NCI-H2171 (cell line): ENCODE data around the gene AXIN2.
A peak's percentile ranks its signal among the peaks of the same experiment; 100 is the strongest.

Experiments used
- DNase-seq: peaks from one replicate; lab custom pipeline; 2025; lab: John Stamatoyannopoulos, UW

Gene AXIN2

DNA sequence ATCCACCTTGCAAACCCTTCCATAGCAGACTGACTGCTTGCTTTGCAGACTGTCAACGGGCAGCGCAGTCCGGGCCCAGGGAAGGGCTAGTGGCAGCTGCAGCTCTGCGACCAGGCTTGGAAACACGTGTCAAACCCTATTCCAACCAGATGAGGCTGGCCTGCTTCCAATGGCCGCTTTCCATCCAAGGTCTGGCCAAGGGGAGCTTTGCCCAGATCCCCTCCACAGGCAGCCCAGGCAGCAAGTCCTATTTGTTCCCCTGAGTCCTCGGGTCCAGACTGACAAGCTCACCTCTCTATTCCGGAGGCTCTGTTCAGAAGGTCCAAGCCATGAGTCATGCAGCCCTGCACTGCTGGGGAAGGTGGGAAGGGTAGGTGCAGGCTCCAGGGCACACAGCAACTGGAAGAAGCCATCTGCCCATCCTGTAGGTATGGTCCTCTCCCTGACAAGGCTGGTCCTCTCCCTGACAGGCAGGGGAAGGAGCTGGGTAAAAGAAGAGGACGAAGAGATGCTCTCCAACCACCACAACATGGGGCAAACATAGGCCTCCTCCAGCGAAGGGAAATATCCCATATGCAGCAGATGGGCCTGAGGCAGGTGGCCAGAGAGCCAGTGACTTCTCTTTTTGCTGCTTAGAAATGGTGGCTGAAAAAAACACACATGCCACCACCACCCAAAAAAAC, 22.6 kb upstream of the AXIN2 start:
- DNase-seq = no peak

DNA sequence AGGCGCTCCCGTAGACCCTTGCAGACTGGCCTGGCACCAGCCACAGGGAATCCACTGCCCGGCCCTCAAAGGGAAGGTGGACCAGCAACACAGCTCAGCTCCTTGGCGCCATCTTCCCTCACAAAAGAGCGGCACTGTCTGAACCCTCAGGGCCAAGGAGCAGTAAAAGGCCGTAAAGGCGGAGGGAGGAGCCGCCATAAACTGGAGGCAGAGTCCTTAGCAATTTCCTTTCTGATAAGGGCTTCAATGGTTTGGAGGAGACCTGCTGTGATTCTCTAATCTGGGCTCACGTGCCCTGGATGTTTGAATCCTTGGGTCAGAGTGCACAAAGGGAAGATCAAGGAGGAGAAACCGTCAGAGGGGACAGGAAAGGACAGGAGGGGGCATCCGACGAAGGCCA, 15.5 kb upstream of the AXIN2 start:
- DNase-seq = no peak

DNA sequence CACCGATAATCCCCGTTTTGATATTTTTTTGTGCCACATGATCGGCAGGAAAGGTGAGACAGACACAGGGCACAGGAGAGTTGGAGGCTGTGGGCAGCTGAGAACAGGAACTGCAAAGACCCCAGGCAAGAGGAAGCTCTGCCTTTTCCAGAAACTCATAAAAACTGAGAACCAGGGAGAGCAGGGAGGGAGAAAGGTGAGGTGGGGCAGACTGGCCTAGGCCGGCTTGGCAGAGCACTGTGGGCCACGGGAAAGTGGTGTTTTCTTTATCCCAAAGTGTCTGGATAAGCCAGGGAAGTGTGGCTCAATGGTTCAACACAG, 11.8 kb upstream of the AXIN2 start:
- no peak for DNase-seq

DNA sequence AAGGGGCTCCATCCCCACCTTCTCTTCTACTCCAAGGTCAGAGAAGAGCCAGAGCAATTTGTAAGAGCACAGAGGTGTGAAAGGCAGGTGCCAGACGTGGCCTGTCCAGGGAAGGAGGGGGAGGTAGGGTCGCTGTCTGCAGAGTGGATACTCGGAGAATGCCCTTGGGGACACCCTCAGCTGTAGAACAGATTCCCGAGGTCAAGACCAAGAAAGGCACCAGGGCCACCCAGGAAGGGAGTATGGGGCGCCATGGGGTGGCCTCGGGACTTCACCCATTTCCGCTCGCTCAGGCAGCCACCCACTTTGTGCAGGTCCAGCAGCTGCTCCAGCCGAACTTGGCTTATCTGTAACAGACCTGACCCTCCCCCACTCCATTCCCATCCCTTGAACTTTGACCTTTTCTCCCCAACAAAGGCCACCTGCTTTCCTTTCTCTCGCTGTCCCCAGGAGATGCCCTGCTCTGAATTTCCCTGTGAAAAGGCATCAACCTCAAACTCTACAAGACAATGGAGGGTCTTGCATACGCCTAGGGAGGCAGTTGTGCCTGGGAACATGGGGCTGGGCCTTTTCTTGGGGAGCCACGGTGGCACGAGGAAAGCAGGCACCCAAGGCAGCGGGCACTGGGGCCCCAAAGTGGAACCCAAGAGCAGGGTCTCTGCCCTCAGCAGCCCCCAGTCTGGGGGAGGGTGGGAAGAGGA, 11.3 kb upstream of the AXIN2 start:
- DNase-seq = no peak

DNA sequence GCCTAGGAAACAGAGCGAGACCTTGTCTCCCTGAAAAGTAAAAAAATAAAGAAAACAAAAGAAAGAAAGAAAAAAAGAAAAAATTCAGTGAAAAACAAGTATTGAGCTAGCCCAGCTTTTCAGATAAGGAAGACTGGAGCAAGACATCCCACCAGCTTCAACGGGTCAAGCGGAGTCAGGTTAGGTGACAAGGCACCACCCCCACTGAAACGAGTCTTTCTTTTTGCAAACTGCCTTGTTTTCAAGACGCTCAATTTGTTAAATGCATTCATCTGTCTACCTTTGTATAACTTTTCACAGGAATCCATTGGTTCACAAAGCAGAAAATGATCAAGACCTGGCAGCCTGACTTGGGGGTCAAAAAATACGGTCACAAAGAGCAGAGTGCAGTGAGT, 10.7 kb upstream of the AXIN2 start:
- no peak for DNase-seq

DNA sequence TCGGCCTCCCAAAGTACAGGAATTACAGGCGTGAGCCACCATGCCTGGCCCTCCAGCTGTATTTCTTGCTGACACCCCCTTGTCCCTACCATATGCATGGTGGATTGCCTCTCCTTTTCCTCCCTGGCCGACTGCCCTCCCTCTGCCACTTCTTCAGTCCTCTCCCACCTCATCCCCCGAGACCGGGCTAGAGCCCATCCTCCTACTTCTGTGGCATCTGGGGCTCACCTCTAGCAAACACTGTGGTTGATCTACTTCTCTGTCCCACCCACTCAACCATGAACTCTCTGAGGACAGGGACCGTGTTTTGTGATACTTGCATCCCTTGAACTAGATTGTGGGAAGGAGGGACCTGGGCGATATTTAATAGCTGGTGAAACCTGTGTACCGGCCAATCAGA, 7.5 kb upstream of the AXIN2 start:
- DNase-seq = no peak

DNA sequence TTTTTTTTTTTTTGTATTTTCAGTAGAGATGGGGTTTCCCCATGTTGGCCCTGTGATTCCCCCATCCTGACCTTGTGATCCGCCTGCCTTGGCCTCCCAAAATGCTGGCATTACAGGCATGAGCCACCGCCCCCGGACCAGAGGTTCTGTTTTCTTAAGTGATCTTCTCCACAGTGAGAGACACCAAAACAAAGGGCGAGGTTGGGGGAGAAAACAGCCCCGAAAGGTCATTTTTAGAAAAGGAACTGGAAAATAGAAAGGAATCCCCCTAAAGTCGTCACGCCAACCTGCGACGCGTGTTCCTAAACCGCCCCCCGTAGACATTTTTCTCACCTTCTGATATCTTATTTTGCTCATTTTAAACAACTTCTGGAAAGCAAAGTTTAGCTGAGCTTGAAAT, 6.1 kb upstream of the AXIN2 start:
- DNase-seq = no peak

DNA sequence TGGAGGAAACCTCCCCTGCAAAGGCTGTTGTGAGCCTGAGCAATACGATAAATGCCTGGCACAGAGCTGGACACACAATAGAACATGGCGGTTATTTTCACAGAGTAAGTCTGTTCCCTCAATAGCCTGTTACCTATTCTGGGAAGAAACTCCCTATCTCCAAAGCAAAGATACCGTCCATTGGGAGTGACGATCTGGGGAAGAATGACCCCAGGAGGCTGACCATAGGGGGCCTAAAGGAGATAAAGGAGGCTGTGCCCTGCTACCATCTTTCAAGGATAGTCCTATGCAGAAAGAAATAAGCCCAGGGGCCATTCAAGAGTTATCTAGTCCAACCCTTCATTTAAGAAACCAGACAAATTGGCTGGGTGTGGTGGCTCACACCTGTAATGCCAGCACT, 4.1 kb upstream of the AXIN2 start:
- no peak for DNase-seq

DNA sequence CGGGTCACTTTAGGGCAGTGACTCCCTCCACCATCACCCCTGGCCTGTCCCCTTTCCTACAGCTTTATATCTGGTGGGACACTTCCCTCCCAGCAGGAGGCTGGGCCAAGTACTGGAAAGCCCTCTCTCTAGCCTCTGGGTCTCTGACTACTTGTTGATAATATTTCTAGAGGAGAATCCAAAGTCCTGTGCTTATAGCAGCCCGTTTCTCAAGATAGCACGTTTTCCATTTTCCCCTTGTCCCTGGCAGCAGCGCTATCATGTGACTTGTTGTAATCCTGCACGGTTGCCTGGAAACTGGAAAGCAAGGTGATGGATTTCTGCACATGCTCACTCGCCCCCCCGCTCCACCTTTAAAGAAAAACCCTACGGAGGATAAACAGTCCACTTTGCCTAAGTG, 3.3 kb upstream of the AXIN2 start:
- DNase-seq = peak; percentile 75

DNA sequence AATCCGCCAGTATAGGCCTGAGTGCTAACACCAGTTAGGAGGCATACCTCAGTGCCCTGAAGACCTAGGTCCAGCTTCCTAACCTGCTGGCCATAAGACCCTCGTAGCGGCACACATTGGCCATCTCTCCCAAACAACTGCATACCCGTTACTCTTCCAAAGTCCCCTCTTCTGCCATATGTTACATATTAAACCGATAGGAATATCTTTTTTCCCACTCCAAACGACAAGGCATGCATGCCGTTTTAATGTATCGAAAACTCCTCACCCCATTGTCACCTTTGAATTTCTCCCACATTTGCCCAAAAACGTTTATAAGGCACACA, 721 bp upstream of the AXIN2 start:
- no peak for DNase-seq

DNA sequence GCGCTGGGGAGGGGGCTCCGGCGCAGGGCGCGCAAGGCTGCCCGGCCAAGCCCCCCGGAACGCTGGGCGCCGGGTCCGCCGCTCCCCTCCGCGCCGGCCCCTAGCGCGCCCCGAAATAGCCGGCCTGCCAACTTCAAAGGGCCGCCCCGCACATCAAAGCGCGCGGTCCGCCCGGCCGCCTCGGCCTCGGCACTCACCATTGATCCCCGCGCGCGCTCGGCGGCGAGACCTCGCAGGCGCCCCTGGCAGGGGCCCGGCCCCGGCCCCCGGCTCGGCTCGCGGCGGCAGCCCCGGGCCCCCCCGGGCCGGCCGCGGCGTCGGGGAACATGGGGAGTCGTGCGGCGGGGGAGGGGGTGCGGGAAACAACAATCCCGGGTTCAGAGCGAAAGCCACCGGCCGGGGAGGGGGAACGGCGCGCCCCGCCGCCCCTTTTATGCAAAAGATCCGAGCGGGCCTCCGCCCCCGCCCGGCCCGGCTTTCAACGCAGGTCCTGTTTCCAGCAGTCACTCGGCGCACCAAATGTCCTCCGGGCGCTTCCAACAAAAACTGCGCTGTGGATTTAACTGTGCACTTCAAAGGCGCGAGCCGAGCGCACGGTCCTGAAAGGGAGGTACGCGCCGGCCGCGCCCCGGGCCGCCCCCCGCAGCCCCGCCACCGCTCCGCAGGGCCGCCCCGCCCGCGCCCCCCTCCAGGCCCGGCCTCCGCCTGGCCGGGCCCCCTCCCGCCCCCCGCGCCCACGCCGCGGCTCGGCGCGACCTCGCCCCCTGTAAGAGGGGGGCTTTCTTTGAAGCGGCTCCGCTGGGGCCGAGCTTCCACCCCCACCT, 608 bp downstream of the AXIN2 start:
- peak; percentile 76 for DNase-seq

DNA sequence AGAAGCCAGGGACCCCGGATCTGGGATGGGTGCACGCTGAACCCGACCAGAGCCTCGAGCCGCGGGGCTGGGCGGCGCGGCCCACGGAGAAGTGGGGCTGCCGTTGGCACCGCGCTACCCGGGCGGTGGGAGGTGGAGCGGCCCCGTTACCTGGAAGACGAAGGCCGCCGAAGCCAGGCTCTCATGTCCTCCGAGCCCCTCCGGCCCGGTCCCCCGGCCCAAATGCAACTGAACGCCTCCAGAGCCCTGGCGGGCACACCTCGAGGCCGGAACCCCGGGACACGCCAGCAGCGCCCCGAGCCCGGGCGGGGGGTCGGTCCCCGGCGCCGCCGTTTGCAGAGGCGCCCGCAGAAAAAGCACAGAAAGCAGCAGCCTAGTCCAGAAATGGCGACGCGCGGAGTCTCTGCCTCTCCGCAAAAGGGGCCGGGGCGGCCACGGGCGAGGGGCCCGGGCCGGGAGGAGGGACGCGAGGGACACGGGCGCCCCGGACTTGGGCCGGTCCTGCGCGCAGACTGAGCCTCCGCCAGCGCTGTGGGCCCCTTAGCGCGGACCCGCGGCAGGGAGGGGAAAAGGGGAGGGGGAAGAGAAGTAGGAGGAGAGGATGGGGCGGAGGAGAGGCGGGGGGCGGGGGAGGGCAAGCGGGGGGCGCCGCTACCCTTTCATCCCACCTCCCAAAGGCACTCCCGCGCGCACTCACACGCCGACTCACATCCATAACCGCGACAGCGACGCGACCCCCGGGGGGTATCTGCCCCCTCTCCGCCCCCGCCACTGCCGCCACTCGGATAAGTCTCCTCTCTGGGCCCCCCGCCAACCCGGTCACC, 1.4 kb downstream of the AXIN2 start:
- DNase-seq = no peak

DNA sequence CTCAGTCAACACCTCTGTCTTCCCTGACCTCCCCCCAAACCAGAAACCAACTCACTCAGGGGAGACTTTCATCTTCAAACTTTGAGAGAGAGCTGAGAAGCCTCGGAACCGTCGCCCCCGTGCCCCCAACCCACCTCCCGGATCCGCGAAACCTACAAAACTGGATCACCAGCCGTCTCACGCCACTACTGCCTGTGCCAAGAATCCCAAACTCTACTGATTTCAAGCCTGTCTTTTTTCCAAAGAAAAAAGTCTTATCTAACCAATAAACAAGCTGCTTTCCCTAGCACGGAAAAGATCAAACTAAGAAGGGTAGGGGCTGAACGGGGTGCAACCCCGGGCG, 2.0 kb downstream of the AXIN2 start:
- no peak for DNase-seq

DNA sequence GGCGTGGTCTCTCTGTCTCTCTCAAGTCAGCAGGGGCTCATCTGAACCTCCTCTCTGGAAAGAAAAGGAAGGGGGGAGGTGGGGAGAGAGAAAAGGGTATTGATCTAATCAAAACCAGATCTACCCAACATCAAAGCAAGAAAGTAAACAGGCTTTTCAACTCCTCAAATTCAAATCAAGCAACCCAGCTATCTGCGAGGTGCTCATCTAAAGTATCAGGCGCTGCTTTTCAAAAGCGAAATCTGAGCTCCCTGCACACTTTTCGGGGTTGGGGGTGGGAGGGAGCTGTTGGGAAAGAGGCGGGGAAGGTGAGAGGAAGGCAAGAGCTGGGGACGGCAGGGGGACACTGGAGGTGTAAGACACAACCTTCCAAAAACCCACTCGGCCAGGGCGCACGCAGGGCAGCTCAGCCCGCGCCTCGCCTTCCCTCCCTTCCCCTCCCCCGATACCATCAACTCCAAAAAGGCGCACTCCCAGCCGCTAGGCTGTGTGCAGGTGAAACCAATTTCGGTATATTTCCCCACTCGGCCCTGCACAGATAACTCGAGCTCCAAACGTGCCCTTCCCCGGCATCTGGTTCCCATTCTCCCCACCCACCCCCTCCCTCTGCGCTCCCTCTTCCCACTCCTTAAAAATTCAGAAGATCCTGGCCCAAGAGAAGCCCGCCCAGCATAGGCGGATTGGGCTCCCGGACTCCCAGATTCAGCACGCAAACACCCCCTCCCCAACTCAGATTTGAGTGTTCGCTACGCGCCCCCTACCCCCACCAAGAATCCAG, 2.6 kb downstream of the AXIN2 start:
- no peak for DNase-seq

DNA sequence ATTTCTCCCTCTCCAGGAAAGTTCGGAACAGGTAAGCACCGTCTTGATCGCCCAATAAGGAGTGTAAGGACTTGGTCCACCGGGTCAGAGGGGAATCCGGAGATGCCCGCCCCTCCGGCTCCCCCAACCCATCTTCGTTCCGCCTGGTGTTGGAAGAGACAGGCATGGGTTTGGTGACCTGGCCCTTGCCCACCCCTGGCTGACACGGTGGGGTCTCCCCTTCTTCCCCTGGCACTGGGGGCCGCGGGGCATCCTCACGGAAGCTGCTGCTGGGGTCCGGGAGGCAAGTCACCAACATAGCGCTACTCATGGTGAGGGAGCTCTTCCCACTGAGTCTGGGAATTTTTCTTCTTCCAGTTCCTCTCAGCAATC, 3.2 kb downstream of the AXIN2 start:
- DNase-seq = no peak

DNA sequence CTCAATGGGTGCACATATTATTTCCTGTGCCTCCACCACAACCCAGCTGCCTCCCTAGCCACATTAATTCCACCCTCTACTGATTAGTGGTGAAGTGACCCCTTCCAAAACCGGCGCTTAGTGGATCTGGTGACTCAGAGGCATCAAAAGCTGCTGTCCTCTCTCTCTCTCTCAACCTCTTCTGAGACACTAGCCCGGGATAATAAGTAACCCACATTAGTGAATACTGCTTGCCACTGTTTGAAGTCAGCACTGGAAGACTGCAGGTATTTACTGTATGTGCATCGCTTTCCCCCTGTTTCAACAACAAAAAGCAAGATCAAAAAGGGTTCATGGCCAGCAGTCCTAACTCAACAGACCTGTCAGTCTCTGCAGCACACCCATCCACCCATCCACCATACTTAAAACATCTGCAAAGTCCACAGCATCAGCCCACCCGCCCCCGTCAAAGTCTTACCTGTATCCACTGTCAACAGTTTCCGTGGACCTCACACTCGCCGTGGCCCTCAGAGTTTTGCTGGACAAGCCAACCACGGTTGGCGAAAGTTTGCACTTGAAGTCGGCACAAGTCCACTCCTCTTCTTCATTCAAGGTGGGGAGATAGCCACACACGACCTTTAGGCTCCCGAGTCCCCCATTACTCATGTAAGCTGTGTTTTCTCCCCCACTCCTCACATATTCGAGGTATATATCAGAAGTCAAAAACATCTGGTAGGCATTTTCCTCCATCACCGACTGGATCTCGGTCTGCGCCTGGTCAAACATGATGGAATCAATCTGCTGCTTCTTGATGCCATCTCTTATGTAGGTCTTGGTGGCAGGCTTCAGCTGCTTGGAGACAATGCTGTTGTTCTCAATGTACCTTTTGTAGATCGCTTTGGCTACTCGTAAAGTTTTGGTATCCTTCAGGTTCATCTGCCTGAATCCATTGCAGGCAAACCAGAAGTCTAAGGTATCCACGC, 3.8 kb downstream of the AXIN2 start:
- DNase-seq = no peak

DNA sequence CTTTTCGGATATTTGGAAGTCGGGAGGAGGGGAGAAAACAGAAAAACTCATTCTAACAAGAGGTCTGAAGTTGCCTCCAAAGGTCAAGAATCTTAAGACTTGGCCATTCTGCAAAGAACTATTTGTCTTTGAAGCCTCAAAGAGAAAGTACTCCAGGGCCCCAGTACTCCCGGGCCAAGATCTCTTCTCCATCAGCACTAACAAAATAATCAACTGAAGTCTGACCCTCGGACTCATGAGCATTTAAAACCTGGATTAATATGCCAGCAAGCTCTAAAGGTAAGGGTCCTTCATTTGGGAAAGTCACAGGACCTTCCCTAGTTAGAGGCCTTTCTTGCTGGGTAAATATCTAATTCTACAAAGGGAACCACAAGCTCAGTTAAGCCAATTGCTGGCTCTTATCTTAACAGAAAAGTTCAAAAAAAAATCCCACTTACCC, 4.5 kb downstream of the AXIN2 start:
- DNase-seq = no peak

DNA sequence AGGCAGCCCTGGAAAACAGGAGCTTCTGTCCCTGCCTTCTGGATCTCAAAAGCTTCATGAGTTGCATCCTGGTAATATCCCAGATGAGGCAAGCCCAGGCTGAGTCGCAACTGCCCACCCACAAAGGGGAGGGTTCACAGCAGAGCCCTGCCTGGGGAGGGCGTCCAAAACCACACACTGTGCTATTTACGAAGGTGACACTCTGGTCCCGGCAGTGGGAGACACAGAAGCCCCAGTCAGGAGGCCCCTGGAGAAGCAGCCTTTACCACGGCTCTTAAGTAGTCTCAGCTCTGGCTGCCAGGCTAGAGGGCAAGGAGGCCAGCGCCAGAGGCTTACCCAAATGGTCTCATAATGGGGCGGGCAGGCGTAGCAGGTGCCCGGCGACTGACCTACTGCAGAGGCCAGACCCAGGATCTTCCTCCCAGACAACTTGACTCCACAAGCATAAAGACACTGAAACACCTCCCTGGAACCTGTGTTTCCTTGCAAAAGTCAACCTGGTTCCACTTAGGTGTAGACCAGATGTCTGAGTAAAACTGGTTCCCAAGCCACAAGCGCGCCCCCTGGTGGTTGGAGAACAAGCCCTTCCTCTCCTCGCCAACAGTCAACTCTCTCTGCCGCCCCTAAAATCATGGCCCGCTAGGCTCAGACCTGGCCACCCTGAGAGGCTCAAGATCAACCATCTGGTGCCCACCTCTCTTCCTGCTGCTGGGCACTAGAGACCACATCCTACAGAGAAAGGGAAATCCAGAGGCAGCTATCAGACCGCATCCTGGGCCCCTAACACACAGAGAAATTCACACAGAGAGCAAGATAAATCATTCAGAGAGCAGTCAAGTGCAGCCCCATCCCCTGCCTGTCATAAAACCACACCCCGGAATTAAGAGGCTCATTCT, 5.2 kb downstream of the AXIN2 start:
- DNase-seq = peak; percentile 35

DNA sequence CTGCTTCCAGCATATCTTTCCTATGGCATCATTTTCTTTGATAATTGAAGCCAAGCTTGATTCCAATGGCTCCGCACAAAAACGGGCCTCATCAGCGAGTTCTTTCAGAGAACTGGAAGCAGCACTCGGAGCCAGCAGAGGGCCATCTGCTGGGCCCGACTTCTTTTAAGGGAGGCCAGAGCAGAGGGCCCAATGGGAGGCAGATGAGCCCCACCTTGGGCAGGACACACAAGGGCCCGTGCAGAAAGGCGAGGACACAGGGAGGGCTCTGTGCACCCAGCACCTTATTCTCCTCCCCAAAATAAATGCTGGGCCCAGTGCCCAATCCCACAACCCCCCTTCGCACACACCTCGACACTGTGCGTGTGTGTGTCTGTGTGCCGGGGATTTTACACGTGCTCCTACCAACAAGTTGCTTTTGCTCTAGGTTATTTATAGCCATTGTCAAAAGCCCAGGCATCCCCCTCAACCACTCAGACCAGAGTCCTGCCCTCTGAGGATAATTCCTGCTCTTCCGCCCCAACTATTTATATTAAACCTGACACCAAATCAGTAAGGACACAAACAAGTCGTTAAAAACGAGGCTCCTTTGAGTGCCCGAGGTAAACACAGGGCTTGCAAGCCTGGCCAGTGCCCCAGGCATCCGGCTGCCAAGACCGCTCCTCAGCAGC, 6.8 kb downstream of the AXIN2 start:
- no peak for DNase-seq
